ENCODE data around the gene MINDY4. TPM values are rescaled to one million over a fixed set of nuclear protein-coding genes. Genes with fewer than 3 reads are reported as not detected.

The MINDY4 gene
- total and polyA plus RNA-seq, 4 donors, result 0.93 to 6.1 (median 1.9) TPM

- WGBS, result 59% methylated on average over 12 of the region's 12 CpGs
These were observed 109.0 kb downstream of the MINDY4 start for GRCh38 chr7:30880125-30880720.

GRCh38 chr7:30880941-30881340 lies 109.7 kb downstream of the MINDY4 start:
- H3K4me1 ChIP-seq (ENCODE audit: control insufficient read depth in 4 of 4, insufficient read depth in 4 of 4, low read length in 3 of 4), result peaks cover 0 to 8% (median 1%) of the 10 kb centered on the region in 4 donors
- no peaks in the 10 kb centered on the region for H3K9me3 ChIP-seq (ENCODE audit: control insufficient read depth in 4 of 4, low read length in 3 of 4)
- no peaks in the 10 kb centered on the region for H3K27me3 ChIP-seq (ENCODE audit: control insufficient read depth in 4 of 4, insufficient read depth in 4 of 4, low read length in 3 of 4)
- H3K4me3 ChIP-seq (ENCODE audit: low read depth in 1 of 3, low read length in 3 of 3), result no peak overlapping the region
- 94% methylated on average over 4 of the region's 4 CpGs for WGBS
- no peak overlapping the region for H3K9ac ChIP-seq (ENCODE audit: low read depth in 1 of 2, low read length in 2 of 2)
- DNase-seq (ENCODE audit: low spot score), result no peak
- H3K27ac ChIP-seq (ENCODE audit: low read depth in 1 of 2, low read length in 2 of 2), result no peak overlapping the region
- no peaks in the 10 kb centered on the region for H3K36me3 ChIP-seq (ENCODE audit: control insufficient read depth in 4 of 4, insufficient read depth in 3 of 4, low read depth in 1 of 4, low read length in 3 of 4)
- TF ChIP-seq NR2F2 (IDR thresholded peaks at IDR 0.05) (no peak), FOXA1 (IDR thresholded peaks at IDR 0.05) (no peak), ZBTB33 (IDR thresholded peaks at IDR 0.05) (no peak), HNF4G (IDR thresholded peaks at IDR 0.05) (no peak), HNF4A (conservative IDR thresholded peaks at IDR 0.05) (no peak), ATF3 (IDR thresholded peaks at IDR 0.05) (no peak), GABPA (IDR thresholded peaks at IDR 0.05 in 1 of 2, conservative IDR thresholded peaks at IDR 0.05 in 1 of 2) (no peak), EGR1 (IDR thresholded peaks at IDR 0.05; ENCODE audit: low read depth in 2 of 2) (no peak), RXRA (IDR thresholded peaks at IDR 0.05) (no peak), FOXA2 (IDR thresholded peaks at IDR 0.05) (no peak), CTCF (IDR thresholded peaks at IDR 0.05; ENCODE audit: low read depth, low read length, missing input control) (no peak), SP1 (IDR thresholded peaks at IDR 0.05) (no peak)

More at GRCh38 chr7:30880125-30880720, 109.0 kb downstream of the MINDY4 start:
- Histone ChIP-seq H3K4me3 (ENCODE audit: low read depth in 1 of 3, low read length in 3 of 3) (no peak overlapping the region), H3K27me3 (ENCODE audit: control insufficient read depth in 4 of 4, insufficient read depth in 4 of 4, low read length in 3 of 4) (no peaks in the 10 kb centered on the region), H3K36me3 (ENCODE audit: control insufficient read depth in 4 of 4, insufficient read depth in 3 of 4, low read depth in 1 of 4, low read length in 3 of 4) (no peaks in the 10 kb centered on the region), H3K4me1 (ENCODE audit: control insufficient read depth in 4 of 4, insufficient read depth in 4 of 4, low read length in 3 of 4) (peaks cover 0 to 8% (median 1%) of the 10 kb centered on the region in 4 donors), H3K9me3 (ENCODE audit: control insufficient read depth in 4 of 4, low read length in 3 of 4) (no peaks in the 10 kb centered on the region), H3K9ac (ENCODE audit: low read depth in 1 of 2, low read length in 2 of 2) (no peak overlapping the region), H3K27ac (ENCODE audit: low read depth in 1 of 2, low read length in 2 of 2) (peak overlapping the region in 1 of 2 donors; percentile 31)
- no peak for DNase-seq (ENCODE audit: low spot score)
- TF ChIP-seq HNF4G (IDR thresholded peaks at IDR 0.05) (no peak), NR2F2 (IDR thresholded peaks at IDR 0.05) (no peak), EGR1 (IDR thresholded peaks at IDR 0.05; ENCODE audit: low read depth in 2 of 2) (peak in 1 of 2 donors; percentile 35), REST (IDR thresholded peaks at IDR 0.05) (no peak), YY1 (IDR thresholded peaks at IDR 0.05) (no peak), HNF4A (conservative IDR thresholded peaks at IDR 0.05) (peak in 1 of 2 donors; percentile 55), GABPA (IDR thresholded peaks at IDR 0.05 in 1 of 2, conservative IDR thresholded peaks at IDR 0.05 in 1 of 2) (no peak), FOXA1 (IDR thresholded peaks at IDR 0.05) (no peak), CTCF (IDR thresholded peaks at IDR 0.05; ENCODE audit: low read depth, low read length, missing input control) (no peak)
